CD8-positive, alpha-beta memory T cell (primary cell): ENCODE data around the gene B3GALT4. TPM values are rescaled to one million over a fixed set of nuclear protein-coding genes. Genes with fewer than 3 reads are reported as not detected.

Experiments
- CTCF ChIA-PET: fragments of 350-600 bp; sonication (Branson Sonifier 250); formaldehyde crosslinking; loops from one replicate; lab custom pipeline; 2021; ENCODE audit warnings: antibody characterized with exemption; lab: Charles Lee
- POLR2A ChIA-PET: fragments of 350-600 bp; sonication (Branson Sonifier 250); formaldehyde crosslinking; loops from one replicate; lab custom pipeline; 2021; ENCODE audit warnings: antibody characterized with exemption; lab: Charles Lee
- DNase-seq, 5 donors: peaks; one replicate each; pipeline versions ENCODE4 v3.0.0 to v3.0.0-alpha.2; 2020 to 2022; ENCODE audit warnings: mixed read lengths in 1 of 5
- H3K27ac ChIP-seq: one replicate; pipeline ENCODE4 v1.7.0; 2013; ENCODE audit warnings: low read depth, mild to moderate bottlenecking, low read length, moderate library complexity
- H3K27me3 ChIP-seq: 2 replicates; pipeline ENCODE4 v1.7.0; 2013; ENCODE audit warnings: low read length, mild to moderate bottlenecking; ENCODE audit not compliant: insufficient read depth, poor library complexity, severe bottlenecking
- H3K36me3 ChIP-seq: 2 replicates; pipeline ENCODE4 v1.7.0; 2013; ENCODE audit warnings: mild to moderate bottlenecking, low read length, moderate library complexity; ENCODE audit not compliant: insufficient read depth
- H3K4me1 ChIP-seq: 2 replicates; pipeline ENCODE4 v1.7.0; 2013; ENCODE audit warnings: mild to moderate bottlenecking, low read length, moderate library complexity; ENCODE audit not compliant: insufficient read depth
- H3K4me3 ChIP-seq: 2 replicates; pipeline ENCODE4 v1.7.0; 2013; ENCODE audit warnings: mild to moderate bottlenecking, low read length
- H3K9me3 ChIP-seq: 2 replicates; pipeline ENCODE4 v1.7.0; 2013; ENCODE audit warnings: mild to moderate bottlenecking, low read length
- H3K27ac Mint-ChIP-seq, 8 donors: one replicate each; pipeline ENCODE4 v1.8.0; 2020 to 2021; ENCODE audit warnings: mixed read lengths in 8 of 8, mild to moderate bottlenecking in 6 of 8, inconsistent platforms in 3 of 8, moderate library complexity in 3 of 8
- H3K27me3 Mint-ChIP-seq, 2 donors: one replicate each; pipeline ENCODE4 v1.8.0; 2020 to 2021; ENCODE audit warnings: mixed read lengths in 2 of 2, mild to moderate bottlenecking in 1 of 2, moderate library complexity in 1 of 2
- H3K36me3 Mint-ChIP-seq, 3 donors: one replicate each; pipeline ENCODE4 v1.8.0; 2020 to 2021; ENCODE audit warnings: mixed read lengths in 3 of 3, inconsistent platforms in 1 of 3, mild to moderate bottlenecking in 1 of 3
- H3K4me1 Mint-ChIP-seq, 3 donors: one replicate each; pipeline ENCODE4 v1.8.0; 2020 to 2021; ENCODE audit warnings: mixed read lengths in 3 of 3, inconsistent platforms in 1 of 3, mild to moderate bottlenecking in 1 of 3
- H3K4me3 Mint-ChIP-seq, 7 donors: one replicate each; pipeline ENCODE4 v1.8.0; 2020 to 2021; ENCODE audit warnings: mixed read lengths in 7 of 7, mild to moderate bottlenecking in 6 of 7, moderate library complexity in 4 of 7, inconsistent platforms in 2 of 7
- H3K9me3 Mint-ChIP-seq, 5 donors: one replicate each; pipeline ENCODE4 v1.8.0; 2020 to 2022; ENCODE audit warnings: mixed read lengths in 5 of 5, mild to moderate bottlenecking in 3 of 5, moderate library complexity in 2 of 5, inconsistent platforms in 1 of 5
- polyA plus RNA-seq: library from polyadenylated mRNA; unstranded; fragments of 300-500 nt; fragmentation: Illumina TruSeq; gene quantifications from one replicate; pipeline ENCODE4 v1.2.3, GENCODE V29; 2021
- total RNA-seq, 2 experiments: library from RNA; stranded (reverse); gene quantifications; one replicate each; pipeline ENCODE4 v1.2.3, GENCODE V29; 2021

The B3GALT4 gene
- total RNA-seq (1 to 10 TPM; 6.1 to 7.0 TPM), polyA plus RNA-seq (35.3 TPM)

GRCh38 chr6:33276864-33277662 is at the start of gene B3GALT4:
TSS of gene B3GALT4 (plus strand) at chr6:33277123. CDS start at chr6:33277420, 297 bp downstream.
- H3K4me3 ChIP-seq, result peak within 1 kb of the TSS; percentile 80
- H3K4me1 Mint-ChIP-seq, result peaks cover 61 to 92% (median 79%) of the 10 kb centered on the region in 3 donors
- H3K27me3 ChIP-seq, result no peaks in the 10 kb centered on the region
- H3K27me3 Mint-ChIP-seq, result no peaks in the 10 kb centered on the region
- H3K27ac Mint-ChIP-seq, result peak within 1 kb of the TSS; percentile 90 to 99 (median 94)
- H3K4me1 ChIP-seq, result peaks cover 57% of the 10 kb centered on the region
- peaks cover 0 to 89% (median 16%) of the 10 kb centered on the region in 3 donors for H3K36me3 Mint-ChIP-seq
- ChIA-PET CTCF (interaction anchor here (0.6 to 3.8 kb wide), 18 partner anchors 11 to 432 kb away, joined by 3 to 38 read pairs (median 4); partner anchors contain the start of genes PFDN6, RGL2 and WDR46), POLR2A (interaction anchor here (0.6 to 2.8 kb wide), 20 partner anchors 10 to 305 kb away, joined by 3 to 41 read pairs (median 4); partner anchors contain the start of genes HLA-DPA1, PFDN6, RGL2 and RING1)
- no peaks in the 10 kb centered on the region for H3K9me3 ChIP-seq
- H3K9me3 Mint-ChIP-seq, result no peaks in the 10 kb centered on the region
- peaks cover 26% of the 10 kb centered on the region for H3K36me3 ChIP-seq
- peak within 1 kb of the TSS; percentile 68 for H3K27ac ChIP-seq
- peak within 1 kb of the TSS; percentile 88 to 98 (median 89) for H3K4me3 Mint-ChIP-seq
- DNase-seq, result peak; percentile 58 to 79 (median 73)

DNA sequence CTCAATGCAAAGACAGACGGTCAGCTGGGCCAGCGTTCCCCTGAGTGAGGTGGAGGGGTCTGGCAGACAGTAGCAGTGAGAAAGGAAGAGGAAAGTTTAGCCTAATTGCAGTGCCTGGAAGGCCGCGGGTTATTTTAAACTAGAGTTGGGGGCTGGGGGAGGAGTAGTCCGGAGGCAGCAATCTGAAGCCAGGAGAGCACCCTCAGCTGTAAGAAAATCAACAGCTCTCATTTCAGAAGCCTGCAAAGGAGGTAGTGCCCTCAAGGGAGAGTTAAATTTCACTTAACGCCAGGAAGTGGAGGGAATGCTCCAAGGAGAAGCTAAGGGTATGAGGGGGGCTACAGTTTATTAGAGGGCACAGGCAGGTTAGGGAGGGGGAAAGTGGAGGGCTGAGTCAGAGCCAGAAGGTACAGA is 41.7 kb upstream of the B3GALT4 start:
- Histone ChIP-seq H3K27me3 (peaks cover 14% of the 10 kb centered on the region), H3K9me3 (no peaks in the 10 kb centered on the region), H3K27ac (no peak overlapping the region), H3K36me3 (no peaks in the 10 kb centered on the region), H3K4me3 (no peak overlapping the region), H3K4me1 (no peaks in the 10 kb centered on the region)
- Mint-ChIP-seq H3K27ac (no peak overlapping the region), H3K4me1 (no peaks in the 10 kb centered on the region), H3K9me3 (no peaks in the 10 kb centered on the region), H3K36me3 (peaks cover 0 to 7% (median 0%) of the 10 kb centered on the region in 3 donors), H3K4me3 (no peak overlapping the region), H3K27me3 (peaks cover 21 to 49% of the 10 kb centered on the region in 2 donors)
- DNase-seq, result no peak
- ChIA-PET CTCF (interaction anchor here (1.4 kb wide), 1 partner anchor 13 kb away, joined by 5 read pairs; no protein-coding TSS in a partner anchor), POLR2A (no interaction called here)

GRCh38 chr6:33236328-33236727 is 40.6 kb upstream of the B3GALT4 start:
- no peaks in the 10 kb centered on the region for H3K9me3 Mint-ChIP-seq
- H3K9me3 ChIP-seq, result no peaks in the 10 kb centered on the region
- peaks cover 10% of the 10 kb centered on the region for H3K27me3 ChIP-seq
- H3K27ac Mint-ChIP-seq, result no peak overlapping the region
- no peaks in the 10 kb centered on the region for H3K4me1 ChIP-seq
- H3K36me3 ChIP-seq, result no peaks in the 10 kb centered on the region
- no peak overlapping the region for H3K27ac ChIP-seq
- H3K4me1 Mint-ChIP-seq, result no peaks in the 10 kb centered on the region
- no peak overlapping the region for H3K4me3 Mint-ChIP-seq
- ChIA-PET POLR2A (interaction anchor here (0.6 kb wide), 2 partner anchors 255 to 265 kb away, joined by 3 read pairs; no protein-coding TSS in a partner anchor), CTCF (interaction anchor here (1.3 kb wide), 1 partner anchor 39 kb away, joined by 3 read pairs; no protein-coding TSS in a partner anchor)
- no peak overlapping the region for H3K4me3 ChIP-seq
- DNase-seq, result no peak
- peaks cover 0 to 7% (median 0%) of the 10 kb centered on the region in 3 donors for H3K36me3 Mint-ChIP-seq
- H3K27me3 Mint-ChIP-seq, result peaks cover 20 to 50% of the 10 kb centered on the region in 2 donors

DNA sequence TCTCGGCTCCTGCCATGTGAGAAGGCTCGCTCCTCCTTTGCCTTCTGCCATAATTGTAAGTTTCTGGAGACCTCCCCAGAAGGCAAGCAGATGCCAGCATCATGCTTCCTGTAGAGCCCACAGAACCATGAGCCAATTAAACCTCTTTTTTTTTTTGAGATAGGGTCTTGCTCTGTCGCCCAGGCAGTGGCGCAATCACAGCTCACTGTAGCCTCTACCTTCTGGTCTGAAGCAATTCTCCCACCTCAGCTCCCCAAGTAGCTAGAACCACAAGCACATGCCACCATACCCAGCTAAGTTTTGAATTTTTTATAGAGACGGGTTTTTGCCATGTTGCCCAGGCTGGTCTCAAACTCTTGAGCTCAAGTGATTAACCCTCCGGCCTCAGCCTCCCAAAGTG is 40.1 kb upstream of the B3GALT4 start:
- Histone ChIP-seq H3K4me3 (no peak overlapping the region), H3K27me3 (peaks cover 8% of the 10 kb centered on the region), H3K36me3 (no peaks in the 10 kb centered on the region), H3K27ac (no peak overlapping the region), H3K4me1 (no peaks in the 10 kb centered on the region), H3K9me3 (no peaks in the 10 kb centered on the region)
- Mint-ChIP-seq H3K27me3 (peaks cover 16 to 48% of the 10 kb centered on the region in 2 donors), H3K36me3 (peaks cover 0 to 7% (median 0%) of the 10 kb centered on the region in 3 donors), H3K9me3 (no peaks in the 10 kb centered on the region), H3K27ac (no peak overlapping the region), H3K4me1 (peaks cover 1 to 3% (median 3%) of the 10 kb centered on the region in 3 donors), H3K4me3 (no peak overlapping the region)
- no peak for DNase-seq
- POLR2A ChIA-PET, result no interaction called here
- CTCF ChIA-PET, result interaction anchor here (1.3 kb wide), 1 partner anchor 40 kb away, joined by 3 read pairs; no protein-coding TSS in a partner anchor

- H3K4me1 ChIP-seq, result no peaks in the 10 kb centered on the region
- peaks cover 8% of the 10 kb centered on the region for H3K27me3 ChIP-seq
- no peak overlapping the region for H3K4me3 ChIP-seq
- H3K9me3 ChIP-seq, result no peaks in the 10 kb centered on the region
- Mint-ChIP-seq H3K4me1 (peaks cover 2 to 8% (median 6%) of the 10 kb centered on the region in 3 donors), H3K27ac (no peak overlapping the region), H3K4me3 (no peak overlapping the region), H3K27me3 (peaks cover 13 to 44% of the 10 kb centered on the region in 2 donors), H3K36me3 (peaks cover 0 to 7% (median 0%) of the 10 kb centered on the region in 3 donors), H3K9me3 (no peaks in the 10 kb centered on the region)
- no peak for DNase-seq
- CTCF ChIA-PET, result interaction anchor here (1.3 to 2.4 kb wide), 3 partner anchors 10 to 76 kb away, joined by 3 to 13 read pairs (median 3); no protein-coding TSS in a partner anchor
- POLR2A ChIA-PET, result no interaction called here
- no peaks in the 10 kb centered on the region for H3K36me3 ChIP-seq
- no peak overlapping the region for H3K27ac ChIP-seq
These were observed 39.2 kb upstream of the B3GALT4 start for GRCh38 chr6:33237741-33238140.

- no peaks in the 10 kb centered on the region for H3K36me3 Mint-ChIP-seq
- DNase-seq, result peak in 1 of 5 donors; percentile 8
- POLR2A ChIA-PET, result no interaction called here
- Histone ChIP-seq H3K9me3 (no peaks in the 10 kb centered on the region), H3K4me3 (no peak overlapping the region), H3K27ac (no peak overlapping the region), H3K4me1 (no peaks in the 10 kb centered on the region), H3K27me3 (no peaks in the 10 kb centered on the region), H3K36me3 (no peaks in the 10 kb centered on the region)
- H3K4me3 Mint-ChIP-seq, result peak overlapping the region in 1 of 7 donors; percentile 57
- peaks cover 3 to 29% of the 10 kb centered on the region in 2 donors for H3K27me3 Mint-ChIP-seq
- CTCF ChIA-PET, result no interaction called here
- peaks cover 2 to 8% (median 6%) of the 10 kb centered on the region in 3 donors for H3K4me1 Mint-ChIP-seq
- peak overlapping the region in 3 of 8 donors; percentile 2 to 26 (median 19) for H3K27ac Mint-ChIP-seq
- no peaks in the 10 kb centered on the region for H3K9me3 Mint-ChIP-seq
These were observed 35.0 kb upstream of the B3GALT4 start for GRCh38 chr6:33241968-33242367.

- Histone ChIP-seq H3K4me3 (no peak overlapping the region), H3K36me3 (no peaks in the 10 kb centered on the region), H3K4me1 (peaks cover 6% of the 10 kb centered on the region), H3K9me3 (no peaks in the 10 kb centered on the region), H3K27ac (no peak overlapping the region), H3K27me3 (no peaks in the 10 kb centered on the region)
- POLR2A ChIA-PET, result interaction anchor here (0.7 kb wide), 1 partner anchor 374 kb away, joined by 3 read pairs; no protein-coding TSS in a partner anchor
- Mint-ChIP-seq H3K4me3 (no peak overlapping the region), H3K9me3 (no peaks in the 10 kb centered on the region), H3K27ac (peak overlapping the region in 1 of 8 donors; percentile 41), H3K27me3 (peaks cover 5 to 24% of the 10 kb centered on the region in 2 donors), H3K4me1 (peaks cover 9 to 15% (median 13%) of the 10 kb centered on the region in 3 donors), H3K36me3 (no peaks in the 10 kb centered on the region)
- DNase-seq, result no peak
- CTCF ChIA-PET, result no interaction called here
These were observed 33.4 kb upstream of the B3GALT4 start for GRCh38 chr6:33243476-33243875.
